GM12875 (cell line): Measurements from ENCODE around the gene SCARF2.

Experiments
- H3K4me3 ChIP-seq: one replicate; pipeline ENCODE4 v1.5.1; 2011; ENCODE audit warnings: low read depth, low read length, control low read depth
- TF ChIP-seq, protein P1 (sequence below): IDR thresholded peaks from 2 replicates; pipeline ENCODE4 v1.5.1; 2011; ENCODE audit warnings: low read depth, mild to moderate bottlenecking, control low read depth, inconsistent platforms, low read length, moderate library complexity, borderline replicate concordance; ENCODE audit not compliant: insufficient read depth

SCARF2 gene

DNA sequence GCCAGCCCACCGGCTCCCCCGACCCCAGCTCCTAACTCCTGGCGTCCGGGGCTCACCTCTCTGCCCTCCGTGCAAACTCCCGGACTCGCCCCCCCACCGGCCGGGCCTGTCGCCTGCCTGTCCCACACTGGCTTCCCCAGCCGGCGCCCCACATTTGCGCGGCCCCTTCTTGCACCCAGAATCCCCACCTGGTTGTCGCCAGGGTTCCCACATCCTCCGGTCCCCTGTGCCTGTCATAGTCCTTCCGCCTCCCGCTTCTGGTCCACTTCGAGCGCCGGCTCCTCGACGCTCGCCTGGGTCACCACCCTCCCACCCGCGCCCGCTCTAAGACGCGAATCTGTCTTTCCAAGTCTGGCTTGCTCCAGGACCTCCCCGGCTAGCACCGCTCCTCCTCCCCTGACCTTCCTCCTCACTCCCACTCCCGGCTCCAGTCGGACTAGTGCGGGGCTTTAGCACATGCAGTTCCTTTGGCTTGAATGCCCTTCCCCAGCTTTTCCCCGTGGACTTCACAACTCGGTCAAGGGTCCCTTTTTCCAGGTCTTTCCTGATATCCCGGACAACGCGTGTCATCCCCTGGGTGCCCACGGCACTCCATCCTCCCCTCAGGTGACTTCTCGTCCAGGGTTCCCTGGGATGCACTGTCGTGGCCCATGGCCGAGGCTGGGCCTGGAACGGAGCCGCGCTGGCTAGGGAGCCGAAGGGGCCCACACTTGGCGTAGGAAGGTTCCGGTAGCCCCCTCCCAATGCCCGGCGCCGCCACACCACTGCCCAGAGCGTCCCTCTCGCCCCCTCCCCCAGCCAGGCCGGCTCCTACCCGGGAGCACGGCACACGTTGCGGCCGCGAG lies 635 bp downstream of the SCARF2 start:
- no peak overlapping the region for H3K4me3 ChIP-seq
- TF ChIP-seq, protein P1, sequence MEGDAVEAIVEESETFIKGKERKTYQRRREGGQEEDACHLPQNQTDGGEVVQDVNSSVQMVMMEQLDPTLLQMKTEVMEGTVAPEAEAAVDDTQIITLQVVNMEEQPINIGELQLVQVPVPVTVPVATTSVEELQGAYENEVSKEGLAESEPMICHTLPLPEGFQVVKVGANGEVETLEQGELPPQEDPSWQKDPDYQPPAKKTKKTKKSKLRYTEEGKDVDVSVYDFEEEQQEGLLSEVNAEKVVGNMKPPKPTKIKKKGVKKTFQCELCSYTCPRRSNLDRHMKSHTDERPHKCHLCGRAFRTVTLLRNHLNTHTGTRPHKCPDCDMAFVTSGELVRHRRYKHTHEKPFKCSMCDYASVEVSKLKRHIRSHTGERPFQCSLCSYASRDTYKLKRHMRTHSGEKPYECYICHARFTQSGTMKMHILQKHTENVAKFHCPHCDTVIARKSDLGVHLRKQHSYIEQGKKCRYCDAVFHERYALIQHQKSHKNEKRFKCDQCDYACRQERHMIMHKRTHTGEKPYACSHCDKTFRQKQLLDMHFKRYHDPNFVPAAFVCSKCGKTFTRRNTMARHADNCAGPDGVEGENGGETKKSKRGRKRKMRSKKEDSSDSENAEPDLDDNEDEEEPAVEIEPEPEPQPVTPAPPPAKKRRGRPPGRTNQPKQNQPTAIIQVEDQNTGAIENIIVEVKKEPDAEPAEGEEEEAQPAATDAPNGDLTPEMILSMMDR: no peak

DNA sequence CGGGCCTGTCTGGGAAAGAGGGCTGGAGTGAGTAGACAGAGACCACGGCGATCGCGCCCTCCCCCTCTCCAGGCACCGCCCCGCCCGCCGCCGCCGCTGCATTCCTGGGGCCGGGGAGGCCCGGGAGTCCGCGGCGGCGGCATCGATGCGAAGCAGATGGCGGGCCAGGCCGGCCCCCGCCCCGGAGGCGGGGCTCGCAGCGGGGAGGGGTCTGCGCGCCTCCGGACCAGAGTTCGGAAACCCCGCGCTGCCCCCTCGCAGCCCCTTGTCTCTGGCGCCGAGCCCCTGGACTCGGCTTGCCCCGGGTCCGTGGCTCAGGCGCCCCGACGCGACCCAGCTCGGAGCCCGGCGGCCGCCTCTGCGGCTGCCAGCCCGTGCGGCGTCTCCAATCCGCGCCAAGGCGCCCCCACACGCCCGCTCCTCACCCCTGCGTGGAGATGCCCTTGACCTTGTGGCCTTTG lies 1.3 kb downstream of the SCARF2 start:
- TF ChIP-seq, protein P1: no peak
- H3K4me3 ChIP-seq: no peak overlapping the region

DNA sequence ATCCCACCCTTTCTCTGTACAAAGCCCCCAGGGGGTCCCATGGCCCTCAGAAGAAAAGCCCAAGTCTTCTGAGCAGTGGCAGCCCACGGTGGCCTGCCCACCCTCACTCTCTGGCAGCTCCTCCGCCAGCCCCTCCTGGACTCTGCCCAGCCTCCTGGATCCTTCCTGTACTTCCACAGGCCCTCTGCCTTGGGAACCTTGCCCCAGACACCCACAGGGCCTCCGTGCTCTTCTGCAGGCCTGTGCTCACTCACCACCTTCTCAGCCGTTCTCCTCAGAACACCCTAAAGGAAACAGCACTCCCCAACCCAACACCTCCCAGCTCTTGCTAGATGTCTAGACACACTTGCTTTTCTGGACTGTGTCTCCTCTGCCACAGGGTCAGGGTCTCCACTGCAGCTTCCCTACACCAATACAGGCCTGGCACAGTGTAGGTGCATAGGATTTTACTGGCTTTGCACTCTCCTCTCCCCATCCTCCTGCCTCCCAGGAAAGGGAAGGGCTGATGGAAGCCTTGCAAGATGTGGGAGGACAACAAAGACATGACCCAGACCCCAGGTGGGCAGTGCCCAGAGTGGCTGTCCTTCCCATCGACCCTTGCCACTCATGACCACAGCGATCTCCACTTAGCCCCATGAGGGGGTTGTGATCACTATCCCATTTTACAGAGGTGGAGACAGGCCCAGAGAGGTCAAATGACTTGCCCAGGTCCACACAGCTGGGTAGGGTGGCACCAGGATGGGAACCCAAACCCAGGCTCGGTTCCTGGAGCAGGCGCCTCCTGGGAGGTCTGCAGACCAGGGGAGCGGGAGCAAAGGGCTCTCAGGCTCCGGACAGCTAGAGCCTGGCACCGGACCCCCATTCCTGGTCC lies 2.0 kb downstream of the SCARF2 start:
- H3K4me3 ChIP-seq: no peak overlapping the region
- TF ChIP-seq, protein P1: no peak

DNA sequence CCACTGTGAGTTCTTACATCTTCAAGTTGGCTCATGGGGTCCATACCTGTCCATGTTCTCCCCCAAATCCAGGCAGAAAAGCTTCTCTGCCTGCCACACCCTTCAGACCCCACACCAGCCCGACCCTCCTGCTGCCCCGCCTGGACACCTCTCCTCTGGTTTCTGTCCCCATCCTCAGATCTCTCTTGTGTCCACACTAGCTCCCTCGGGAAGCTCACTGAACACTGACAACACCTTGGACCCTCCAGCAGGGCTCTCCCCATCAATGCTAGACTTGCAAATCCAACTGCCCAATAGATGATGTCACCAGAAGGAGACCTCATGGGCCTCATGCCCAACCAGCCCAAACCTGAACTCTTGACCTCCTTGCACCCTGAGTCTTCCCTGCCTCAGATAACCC lies 2.9 kb downstream of the SCARF2 start:
- TF ChIP-seq, protein P1: no peak
- H3K4me3 ChIP-seq: no peak overlapping the region

DNA sequence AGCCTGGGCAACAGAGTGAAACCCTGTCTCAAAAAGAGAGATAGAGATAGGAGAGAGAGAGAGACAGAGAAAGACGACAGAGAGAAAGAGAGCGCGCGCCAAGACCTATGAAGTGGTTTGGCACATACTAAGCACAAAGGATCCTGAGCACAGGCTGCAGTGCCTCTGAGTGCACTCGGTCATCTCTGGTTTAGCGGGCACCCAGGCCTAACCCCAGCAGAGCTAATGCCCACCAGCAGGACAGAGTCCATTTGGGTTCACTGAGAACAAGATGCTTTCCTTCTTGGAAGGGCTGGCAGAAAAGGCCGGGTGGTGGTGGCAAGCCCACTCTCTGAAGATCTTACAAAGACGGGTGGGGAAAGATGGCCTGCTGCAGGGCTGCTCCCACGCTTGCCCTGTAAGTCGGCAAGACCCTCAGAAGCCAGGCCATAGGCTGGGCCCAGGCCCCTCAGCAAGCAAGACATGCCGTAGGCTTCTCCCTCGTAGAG lies 3.3 kb downstream of the SCARF2 start:
- TF ChIP-seq, protein P1: no peak

DNA sequence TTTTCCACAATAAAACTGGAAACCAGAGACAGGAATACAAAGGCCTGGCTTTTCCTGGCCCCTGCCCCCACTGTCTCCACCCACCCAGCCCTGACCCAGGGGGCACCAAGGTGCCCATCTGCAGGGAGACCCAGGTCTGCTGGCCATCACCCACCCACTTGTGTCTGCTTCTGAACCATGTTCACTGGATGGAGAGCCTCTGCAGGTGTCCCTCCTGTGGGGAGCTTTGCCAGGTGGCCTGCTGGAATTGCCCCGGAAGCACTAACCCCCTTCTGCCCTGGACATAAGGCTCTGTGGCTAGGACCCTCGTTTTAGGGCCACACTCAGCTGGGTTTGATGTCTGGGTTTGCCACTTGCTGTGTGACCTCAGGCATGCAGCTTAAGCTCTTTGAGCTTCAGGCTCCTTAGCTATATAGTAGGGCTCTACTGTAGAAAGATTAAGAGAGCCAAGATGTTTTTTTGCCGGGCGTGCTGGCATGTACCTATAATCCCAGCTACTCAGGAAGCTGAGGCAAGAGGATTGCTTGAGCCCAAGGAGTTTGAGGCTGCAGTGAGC lies 3.9 kb downstream of the SCARF2 start:
- no peak overlapping the region for H3K4me3 ChIP-seq
- TF ChIP-seq, protein P1: no peak

More for the DNA sequence above, 3.3 kb downstream of the SCARF2 start:
- H3K4me3 ChIP-seq: no peak overlapping the region
